Glutamatergic neuron (in vitro differentiated cells): Measurements from ENCODE around the gene TBC1D22A. TPM values are rescaled to one million over a fixed set of nuclear protein-coding genes. Genes with fewer than 3 reads are reported as not detected.

ENCODE experiments used
- DNase-seq: peaks from one replicate; pipeline ENCODE4 v3.0.0; 2022
- H3K27ac Mint-ChIP-seq: one replicate; pipeline ENCODE4 v1.8.0; 2020; ENCODE audit warnings: mild to moderate bottlenecking, mixed read lengths, inconsistent platforms; ENCODE audit not compliant: unreplicated experiment
- H3K27me3 Mint-ChIP-seq: one replicate; pipeline ENCODE4 v1.8.0; 2020; ENCODE audit warnings: mild to moderate bottlenecking, moderate library complexity, mixed read lengths, inconsistent platforms; ENCODE audit not compliant: unreplicated experiment
- H3K36me3 Mint-ChIP-seq: one replicate; pipeline ENCODE4 v1.8.0; 2020; ENCODE audit warnings: mild to moderate bottlenecking, mixed read lengths, inconsistent platforms; ENCODE audit not compliant: unreplicated experiment
- H3K4me1 Mint-ChIP-seq: one replicate; pipeline ENCODE4 v1.8.0; 2020; ENCODE audit warnings: mild to moderate bottlenecking, low read depth, mixed read lengths, inconsistent platforms; ENCODE audit not compliant: unreplicated experiment
- H3K4me3 Mint-ChIP-seq: one replicate; pipeline ENCODE4 v1.8.0; 2020; ENCODE audit warnings: mild to moderate bottlenecking, mixed read lengths, inconsistent platforms; ENCODE audit not compliant: unreplicated experiment
- H3K9me3 Mint-ChIP-seq: one replicate; pipeline ENCODE4 v1.8.0; 2020; ENCODE audit warnings: mild to moderate bottlenecking, moderate library complexity, mixed read lengths, inconsistent platforms; ENCODE audit not compliant: unreplicated experiment
- total RNA-seq: library from RNA; stranded (reverse); fragmentation: NEBNext Ultra II Directional; extraction: Animal tissue kit (Norgen Biotek cat#: 25700); gene quantifications from one replicate; pipeline ENCODE4 v1.2.1, GENCODE V29; 2021; ENCODE audit not compliant: unreplicated experiment
- TF ChIP-seq, protein P1 (sequence below): fragments of 200-600 bp; sonication (generic); IDR thresholded peaks from one replicate; pipeline ENCODE4 v1.5.0; 2021; ENCODE audit not compliant: partially characterized antibody, unreplicated experiment

The TBC1D22A gene
- total RNA-seq, 1 donor from 2014 or later, result 23.0 TPM

GRCh38 chr22:46757104-46757503 is 5.3 kb upstream of the TBC1D22A start:
- H3K27me3 Mint-ChIP-seq, result peaks cover 2% of the 10 kb centered on the region
- TF ChIP-seq, protein P1, sequence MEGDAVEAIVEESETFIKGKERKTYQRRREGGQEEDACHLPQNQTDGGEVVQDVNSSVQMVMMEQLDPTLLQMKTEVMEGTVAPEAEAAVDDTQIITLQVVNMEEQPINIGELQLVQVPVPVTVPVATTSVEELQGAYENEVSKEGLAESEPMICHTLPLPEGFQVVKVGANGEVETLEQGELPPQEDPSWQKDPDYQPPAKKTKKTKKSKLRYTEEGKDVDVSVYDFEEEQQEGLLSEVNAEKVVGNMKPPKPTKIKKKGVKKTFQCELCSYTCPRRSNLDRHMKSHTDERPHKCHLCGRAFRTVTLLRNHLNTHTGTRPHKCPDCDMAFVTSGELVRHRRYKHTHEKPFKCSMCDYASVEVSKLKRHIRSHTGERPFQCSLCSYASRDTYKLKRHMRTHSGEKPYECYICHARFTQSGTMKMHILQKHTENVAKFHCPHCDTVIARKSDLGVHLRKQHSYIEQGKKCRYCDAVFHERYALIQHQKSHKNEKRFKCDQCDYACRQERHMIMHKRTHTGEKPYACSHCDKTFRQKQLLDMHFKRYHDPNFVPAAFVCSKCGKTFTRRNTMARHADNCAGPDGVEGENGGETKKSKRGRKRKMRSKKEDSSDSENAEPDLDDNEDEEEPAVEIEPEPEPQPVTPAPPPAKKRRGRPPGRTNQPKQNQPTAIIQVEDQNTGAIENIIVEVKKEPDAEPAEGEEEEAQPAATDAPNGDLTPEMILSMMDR, result no peak
- H3K4me1 Mint-ChIP-seq, result peaks cover 5% of the 10 kb centered on the region
- no peak for DNase-seq
- no peak overlapping the region for H3K27ac Mint-ChIP-seq
- H3K36me3 Mint-ChIP-seq, result peaks cover 13% of the 10 kb centered on the region
- peaks cover 13% of the 10 kb centered on the region for H3K9me3 Mint-ChIP-seq
- no peak overlapping the region for H3K4me3 Mint-ChIP-seq

DNA sequence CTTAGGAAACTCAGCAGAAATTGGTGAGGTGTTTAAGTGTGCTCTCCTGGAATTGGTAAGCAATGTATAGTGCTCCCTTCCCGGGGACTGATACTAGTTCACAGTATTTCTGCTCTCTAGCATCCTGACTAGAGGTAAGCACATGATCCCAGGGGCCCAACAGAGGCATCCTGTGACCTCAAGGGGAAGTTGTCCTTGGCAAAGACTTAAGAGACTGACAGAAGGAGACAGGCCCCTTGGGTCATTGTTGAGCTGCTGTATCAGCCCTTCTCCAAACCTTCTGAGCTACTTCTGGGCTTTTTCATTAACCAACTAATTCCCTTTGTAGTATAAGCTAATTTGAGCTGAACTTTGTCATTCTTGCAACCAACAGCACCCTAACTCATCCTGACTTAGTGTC is 4.3 kb upstream of the TBC1D22A start:
- Mint-ChIP-seq H3K27ac (no peak overlapping the region), H3K4me3 (no peak overlapping the region)

DNA sequence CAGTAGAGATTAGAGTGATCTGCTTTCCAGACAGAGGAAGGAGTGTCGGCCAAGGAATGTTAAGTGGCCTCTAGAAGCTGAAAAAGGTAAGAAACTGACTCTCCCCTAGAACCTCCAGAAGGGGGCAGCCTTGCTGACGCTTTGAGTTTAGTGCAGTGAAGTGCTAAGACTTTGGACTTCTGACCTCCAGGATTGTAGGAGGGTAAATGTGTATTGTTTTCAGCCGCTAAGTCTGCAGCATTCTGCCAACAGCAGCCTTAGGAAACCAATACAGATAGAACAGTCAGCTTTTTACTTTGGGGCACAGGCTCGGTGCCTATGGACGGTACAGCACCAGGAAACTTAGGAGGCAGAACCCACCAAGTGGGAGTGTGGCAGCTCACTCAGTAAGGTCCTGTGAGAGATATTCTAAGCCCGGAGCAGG is 3.6 kb upstream of the TBC1D22A start:
- Mint-ChIP-seq H3K4me1 (peaks cover 7% of the 10 kb centered on the region), H3K36me3 (peaks cover 13% of the 10 kb centered on the region), H3K27me3 (peaks cover 7% of the 10 kb centered on the region), H3K4me3 (no peak overlapping the region), H3K9me3 (peaks cover 20% of the 10 kb centered on the region), H3K27ac (no peak overlapping the region)
- TF ChIP-seq, protein P1, result peak; percentile 54
- DNase-seq, result peak; percentile 56

More for the DNA sequence above, 4.3 kb upstream of the TBC1D22A start:
- DNase-seq, result no peak
- Mint-ChIP-seq H3K4me1 (peaks cover 6% of the 10 kb centered on the region), H3K36me3 (peaks cover 13% of the 10 kb centered on the region), H3K9me3 (peaks cover 17% of the 10 kb centered on the region), H3K27me3 (peaks cover 7% of the 10 kb centered on the region)
- TF ChIP-seq, protein P1, result no peak

- DNase-seq, result no peak
- peaks cover 18% of the 10 kb centered on the region for H3K9me3 Mint-ChIP-seq
These were observed 1.4 kb upstream of the TBC1D22A start for GRCh38 chr22:46761017-46761416.

DNA sequence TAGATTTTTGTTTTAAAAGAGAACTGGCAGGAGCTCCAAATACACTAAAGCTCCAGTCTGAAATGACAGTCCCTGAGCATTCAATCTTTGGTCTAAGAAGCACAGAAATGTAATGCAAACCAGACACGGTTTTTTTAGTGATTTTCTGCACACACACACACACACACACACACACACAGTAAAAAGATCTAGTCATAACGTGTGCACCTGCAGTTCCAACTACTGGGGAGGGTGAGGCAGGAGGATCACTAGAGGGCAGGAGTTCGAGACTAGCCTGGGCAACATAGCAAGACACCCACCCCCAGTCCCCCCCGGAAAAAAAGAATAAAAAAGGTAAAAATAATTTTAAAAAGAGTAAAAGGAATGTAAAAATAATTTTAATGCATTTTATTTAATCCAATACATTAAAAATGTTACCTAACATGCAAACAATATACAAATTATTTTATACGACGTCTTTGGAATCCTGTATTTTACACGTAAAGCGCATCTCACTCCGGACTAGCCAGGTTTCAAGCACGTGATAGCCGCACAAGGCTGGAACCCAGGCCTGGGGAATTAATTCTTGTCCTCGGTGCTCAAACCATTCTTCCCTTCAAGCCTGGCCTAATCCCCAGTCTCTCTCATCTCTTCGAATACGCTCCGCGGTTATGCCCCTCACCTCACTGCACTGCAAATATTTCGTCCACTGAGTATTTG is 762 bp upstream of the TBC1D22A start:
- Mint-ChIP-seq H3K27me3 (peaks cover 7% of the 10 kb centered on the region), H3K36me3 (peaks cover 8% of the 10 kb centered on the region), H3K9me3 (peaks cover 13% of the 10 kb centered on the region), H3K27ac (peak overlapping the region; percentile 95), H3K4me3 (peak overlapping the region; percentile 98), H3K4me1 (peaks cover 8% of the 10 kb centered on the region)
- no peak for DNase-seq
- TF ChIP-seq, protein P1, result no peak

More at GRCh38 chr22:46761017-46761416, 1.4 kb upstream of the TBC1D22A start:
- H3K36me3 Mint-ChIP-seq, result peaks cover 13% of the 10 kb centered on the region
- H3K27me3 Mint-ChIP-seq, result peaks cover 7% of the 10 kb centered on the region
- peaks cover 8% of the 10 kb centered on the region for H3K4me1 Mint-ChIP-seq
- peak overlapping the region; percentile 98 for H3K4me3 Mint-ChIP-seq
- H3K27ac Mint-ChIP-seq, result peak overlapping the region; percentile 31
- TF ChIP-seq, protein P1, result no peak
